ENCODE data around the gene FLNC. TPM values are rescaled to one million over a fixed set of nuclear protein-coding genes. Genes with fewer than 3 reads are reported as not detected.

The FLNC gene
- total RNA-seq, 5 donors from 2014 or later (not counting 1 experiment from before 2014, with no cell fraction given), result 0.05 to 0.93 (median 0.38) TPM

GRCh38 chr7:128842674-128843641, 12.8 kb downstream of the FLNC start:
- Mint-ChIP-seq H3K27me3 (no peaks in the 10 kb centered on the region), H3K27ac (no peak overlapping the region), H3K9me3 (no peaks in the 10 kb centered on the region), H3K36me3 (no peaks in the 10 kb centered on the region), H3K4me3 (no peak overlapping the region), H3K4me1 (peaks cover 0 to 1% (median 0%) of the 10 kb centered on the region in 3 donors)
- no peaks in the 10 kb centered on the region for H3K36me3 ChIP-seq (ENCODE audit: control insufficient read depth in 2 of 2, extremely low read depth in 1 of 2, insufficient read depth in 1 of 2, low read length in 1 of 2)
- ATAC-seq (replicated peaks in 1 of 4), result no peak
- H3K4me1 ChIP-seq (ENCODE audit: control insufficient read depth in 1 of 2, extremely low read depth in 1 of 2, insufficient read depth in 2 of 2, low read length in 2 of 2), result peaks cover 0 to 6% of the 10 kb centered on the region in 2 experiments
- 87% methylated on average over 28 of the region's 38 CpGs for WGBS (ENCODE audit: insufficient coverage)
- no peaks in the 10 kb centered on the region for H3K9me3 ChIP-seq
- no peak for DNase-seq
- POLR2A ChIA-PET, result no interaction called here
- CTCF ChIA-PET, result interaction anchor here in 1 of 2 donors (1.0 kb wide), 1 partner anchor 20 kb away, joined by 3 read pairs; the partner anchor contains the start of gene ATP6V1F
- no peak overlapping the region for H3K27ac ChIP-seq (ENCODE audit: low read length)
- H3K4me3 ChIP-seq (ENCODE audit: control insufficient read depth in 1 of 2, extremely low read depth in 1 of 2, low read length in 1 of 2), result no peak overlapping the region
- peaks cover 0 to 9% of the 10 kb centered on the region in 2 experiments for H3K27me3 ChIP-seq (replicated peaks in 1 of 2; ENCODE audit: control insufficient read depth in 2 of 2, extremely low read depth in 1 of 2, insufficient read depth in 2 of 2, low read length in 1 of 2)

GRCh38 chr7:128843938-128844621, 13.9 kb downstream of the FLNC start:
- H3K27ac ChIP-seq (ENCODE audit: low read length), result no peak overlapping the region
- Mint-ChIP-seq H3K4me1 (peaks cover 0 to 1% (median 0%) of the 10 kb centered on the region in 3 donors), H3K9me3 (no peaks in the 10 kb centered on the region), H3K36me3 (no peaks in the 10 kb centered on the region), H3K4me3 (no peak overlapping the region), H3K27me3 (no peaks in the 10 kb centered on the region), H3K27ac (no peak overlapping the region)
- H3K9me3 ChIP-seq, result no peaks in the 10 kb centered on the region
- no peak overlapping the region for H3K4me3 ChIP-seq (ENCODE audit: control insufficient read depth in 1 of 2, extremely low read depth in 1 of 2, low read length in 1 of 2)
- peaks cover 0 to 9% of the 10 kb centered on the region in 2 experiments for H3K27me3 ChIP-seq (replicated peaks in 1 of 2; ENCODE audit: control insufficient read depth in 2 of 2, extremely low read depth in 1 of 2, insufficient read depth in 2 of 2, low read length in 1 of 2)
- CTCF ChIA-PET, result no interaction called here
- peaks cover 0 to 6% of the 10 kb centered on the region in 2 experiments for H3K4me1 ChIP-seq (ENCODE audit: control insufficient read depth in 1 of 2, extremely low read depth in 1 of 2, insufficient read depth in 2 of 2, low read length in 2 of 2)
- POLR2A ChIA-PET, result no interaction called here
- WGBS (ENCODE audit: insufficient coverage), result 94% methylated on average over 14 of the region's 17 CpGs
- ATAC-seq (replicated peaks in 1 of 4) (no peak), DNase-seq (no peak)
- H3K36me3 ChIP-seq (ENCODE audit: control insufficient read depth in 2 of 2, extremely low read depth in 1 of 2, insufficient read depth in 1 of 2, low read length in 1 of 2), result no peaks in the 10 kb centered on the region

- Histone ChIP-seq H3K27me3 (replicated peaks in 1 of 2; ENCODE audit: control insufficient read depth in 2 of 2, extremely low read depth in 1 of 2, insufficient read depth in 2 of 2, low read length in 1 of 2) (peaks cover 0 to 11% of the 10 kb centered on the region in 2 experiments), H3K4me3 (ENCODE audit: control insufficient read depth in 1 of 2, extremely low read depth in 1 of 2, low read length in 1 of 2) (no peak overlapping the region), H3K27ac (ENCODE audit: low read length) (no peak overlapping the region), H3K36me3 (ENCODE audit: control insufficient read depth in 2 of 2, extremely low read depth in 1 of 2, insufficient read depth in 1 of 2, low read length in 1 of 2) (no peaks in the 10 kb centered on the region), H3K9me3 (no peaks in the 10 kb centered on the region), H3K4me1 (ENCODE audit: control insufficient read depth in 1 of 2, extremely low read depth in 1 of 2, insufficient read depth in 2 of 2, low read length in 2 of 2) (peaks cover 0 to 6% of the 10 kb centered on the region in 2 experiments)
- Mint-ChIP-seq H3K4me1 (peaks cover 0 to 1% (median 0%) of the 10 kb centered on the region in 3 donors), H3K9me3 (no peaks in the 10 kb centered on the region), H3K36me3 (no peaks in the 10 kb centered on the region), H3K4me3 (no peak overlapping the region), H3K27ac (no peak overlapping the region), H3K27me3 (no peaks in the 10 kb centered on the region)
- CTCF ChIA-PET, result no interaction called here
- ATAC-seq (replicated peaks in 1 of 4) (no peak), DNase-seq (no peak)
- 91% methylated on average over 22 of the region's 25 CpGs for WGBS (ENCODE audit: insufficient coverage)
- POLR2A ChIA-PET, result no interaction called here
Observed at GRCh38 chr7:128844777-128845311, 14.6 kb downstream of the FLNC start.

- 78% methylated on average over 4 of the region's 5 CpGs for WGBS (ENCODE audit: insufficient coverage)
- POLR2A ChIA-PET, result no interaction called here
Observed at GRCh38 chr7:128845475-128845874, 15.3 kb downstream of the FLNC start.

GRCh38 chr7:128845987-128846386, 15.8 kb downstream of the FLNC start:
- peaks cover 0 to 6% of the 10 kb centered on the region in 2 experiments for H3K4me1 ChIP-seq (ENCODE audit: control insufficient read depth in 1 of 2, extremely low read depth in 1 of 2, insufficient read depth in 2 of 2, low read length in 2 of 2)
- no peak overlapping the region for H3K27ac ChIP-seq (ENCODE audit: low read length)
- H3K4me3 ChIP-seq (ENCODE audit: control insufficient read depth in 1 of 2, extremely low read depth in 1 of 2, low read length in 1 of 2), result no peak overlapping the region
- H3K9me3 ChIP-seq, result no peaks in the 10 kb centered on the region
- H3K4me1 Mint-ChIP-seq, result peaks cover 0 to 1% (median 0%) of the 10 kb centered on the region in 3 donors
- ChIA-PET CTCF (no interaction called here), POLR2A (no interaction called here)
- H3K27me3 Mint-ChIP-seq, result no peaks in the 10 kb centered on the region
- no peaks in the 10 kb centered on the region for H3K36me3 ChIP-seq (ENCODE audit: control insufficient read depth in 2 of 2, extremely low read depth in 1 of 2, insufficient read depth in 1 of 2, low read length in 1 of 2)
- ATAC-seq (replicated peaks in 1 of 4), result no peak
- no peaks in the 10 kb centered on the region for H3K36me3 Mint-ChIP-seq
- peaks cover 0 to 11% of the 10 kb centered on the region in 2 experiments for H3K27me3 ChIP-seq (replicated peaks in 1 of 2; ENCODE audit: control insufficient read depth in 2 of 2, extremely low read depth in 1 of 2, insufficient read depth in 2 of 2, low read length in 1 of 2)
- no peaks in the 10 kb centered on the region for H3K9me3 Mint-ChIP-seq
- DNase-seq, result no peak
- WGBS (ENCODE audit: insufficient coverage), result 86% methylated on average over 18 of the region's 19 CpGs
- H3K27ac Mint-ChIP-seq, result no peak overlapping the region
- H3K4me3 Mint-ChIP-seq, result no peak overlapping the region

More at GRCh38 chr7:128845475-128845874, 15.3 kb downstream of the FLNC start:
- H3K4me3 ChIP-seq (ENCODE audit: control insufficient read depth in 1 of 2, extremely low read depth in 1 of 2, low read length in 1 of 2), result no peak overlapping the region
- no peaks in the 10 kb centered on the region for H3K9me3 ChIP-seq
- Mint-ChIP-seq H3K36me3 (no peaks in the 10 kb centered on the region), H3K27ac (no peak overlapping the region), H3K9me3 (no peaks in the 10 kb centered on the region), H3K4me3 (no peak overlapping the region), H3K27me3 (no peaks in the 10 kb centered on the region), H3K4me1 (peaks cover 0 to 1% (median 0%) of the 10 kb centered on the region in 3 donors)
- H3K27me3 ChIP-seq (replicated peaks in 1 of 2; ENCODE audit: control insufficient read depth in 2 of 2, extremely low read depth in 1 of 2, insufficient read depth in 2 of 2, low read length in 1 of 2), result peaks cover 0 to 11% of the 10 kb centered on the region in 2 experiments
- CTCF ChIA-PET, result no interaction called here
- H3K4me1 ChIP-seq (ENCODE audit: control insufficient read depth in 1 of 2, extremely low read depth in 1 of 2, insufficient read depth in 2 of 2, low read length in 2 of 2), result peaks cover 0 to 6% of the 10 kb centered on the region in 2 experiments
- H3K36me3 ChIP-seq (ENCODE audit: control insufficient read depth in 2 of 2, extremely low read depth in 1 of 2, insufficient read depth in 1 of 2, low read length in 1 of 2), result no peaks in the 10 kb centered on the region
- ATAC-seq (replicated peaks in 1 of 4), result no peak
- no peak overlapping the region for H3K27ac ChIP-seq (ENCODE audit: low read length)
- no peak for DNase-seq

- no peak for ATAC-seq (replicated peaks in 1 of 4)
- CTCF ChIA-PET, result interaction anchor here in 1 of 2 donors (0.5 kb wide), 1 partner anchor 85 kb away, joined by 4 read pairs; no protein-coding TSS in a partner anchor
- H3K4me1 ChIP-seq (ENCODE audit: control insufficient read depth in 1 of 2, extremely low read depth in 1 of 2, insufficient read depth in 2 of 2, low read length in 2 of 2), result peaks cover 0 to 4% of the 10 kb centered on the region in 2 experiments
- Mint-ChIP-seq H3K4me1 (peaks cover 0 to 1% (median 0%) of the 10 kb centered on the region in 3 donors), H3K27me3 (no peaks in the 10 kb centered on the region), H3K36me3 (no peaks in the 10 kb centered on the region), H3K9me3 (no peaks in the 10 kb centered on the region), H3K27ac (no peak overlapping the region), H3K4me3 (no peak overlapping the region)
- H3K9me3 ChIP-seq, result no peaks in the 10 kb centered on the region
- no CpG with 5 or more reads among the region's 14 CpGs for WGBS (ENCODE audit: insufficient coverage)
- DNase-seq, result no peak
- H3K36me3 ChIP-seq (ENCODE audit: control insufficient read depth in 2 of 2, extremely low read depth in 1 of 2, insufficient read depth in 1 of 2, low read length in 1 of 2), result no peaks in the 10 kb centered on the region
- H3K27me3 ChIP-seq (replicated peaks in 1 of 2; ENCODE audit: control insufficient read depth in 2 of 2, extremely low read depth in 1 of 2, insufficient read depth in 2 of 2, low read length in 1 of 2), result peaks cover 0 to 10% of the 10 kb centered on the region in 2 experiments
- H3K27ac ChIP-seq (ENCODE audit: low read length), result no peak overlapping the region
- H3K4me3 ChIP-seq (ENCODE audit: control insufficient read depth in 1 of 2, extremely low read depth in 1 of 2, low read length in 1 of 2), result no peak overlapping the region
- POLR2A ChIA-PET, result no interaction called here
Observed at GRCh38 chr7:128846781-128847444, 16.7 kb downstream of the FLNC start.

All from T-cell (primary cell).